ENCODE measurements around the gene RIT2. TPM values are rescaled to one million over a fixed set of nuclear protein-coding genes. Genes with fewer than 3 reads are reported as not detected.

Gene RIT2
- total and polyA plus RNA-seq, 2 of the 4 experiments (the other 2 are of a cell fraction), result not detected

DNA sequence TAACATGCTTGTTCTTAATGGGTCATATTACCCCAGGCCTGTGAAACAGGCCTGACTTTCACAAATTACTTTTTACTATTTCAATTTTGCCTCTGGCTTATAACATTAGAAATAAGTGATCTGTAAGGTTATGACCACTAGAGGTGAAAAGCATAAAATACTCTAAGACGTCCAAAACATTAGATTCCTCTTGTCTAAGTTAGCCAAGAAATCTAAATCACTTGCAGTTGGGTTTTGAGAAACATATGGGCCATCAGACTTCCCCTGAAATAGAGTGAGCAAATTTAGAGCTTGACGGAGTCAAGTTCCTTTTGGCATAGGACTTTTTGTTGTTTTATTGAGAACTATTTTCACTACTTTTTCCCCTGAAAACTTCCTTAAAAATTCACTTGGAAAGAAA lies 32.7 kb upstream of the RIT2 start:
- Histone ChIP-seq H3K4ac (ENCODE audit: low read depth, low read length) (no peak overlapping the region), H3K9me1 (ENCODE audit: insufficient read depth, low read length) (no peaks in the 10 kb centered on the region), H2AK5ac (ENCODE audit: low read depth, low read length) (no peak overlapping the region), H3K4me1 (ENCODE audit: control insufficient read depth, insufficient read depth, low read length) (no peaks in the 10 kb centered on the region), H3K36me3 (ENCODE audit: control insufficient read depth, insufficient read depth, low read length) (no peaks in the 10 kb centered on the region), H3K14ac (replicated peaks; ENCODE audit: low read depth, low read length) (no peak overlapping the region), H3K27ac (ENCODE audit: insufficient read depth, low read length) (no peak overlapping the region), H2BK120ac (ENCODE audit: low read depth, low read length) (no peak overlapping the region), H2BK5ac (ENCODE audit: low read depth, low read length, poor library complexity, severe bottlenecking) (no peak overlapping the region), H2BK15ac (ENCODE audit: low read depth, low read length) (no peak overlapping the region), H3K56ac (ENCODE audit: extremely low read depth, insufficient read depth, low read length) (no peak overlapping the region), H4K8ac (ENCODE audit: low read depth in 2 of 2, low read length in 2 of 2) (no peak overlapping the region), H4K5ac (ENCODE audit: low read depth, low read length) (no peak overlapping the region), H4K91ac (ENCODE audit: insufficient read depth, low read depth, low read length) (no peak overlapping the region), H3K4me2 (ENCODE audit: low read depth, low read length) (no peak overlapping the region), H2AK9ac (replicated peaks; ENCODE audit: low read depth, low read length, poor library complexity) (no peak overlapping the region), H3K79me1 (ENCODE audit: low read depth in 1 of 2, low read length in 2 of 2) (no peaks in the 10 kb centered on the region), H3K27me3 (ENCODE audit: control insufficient read depth, insufficient read depth, low read length) (no peaks in the 10 kb centered on the region), H3K9ac (ENCODE audit: low read depth, low read length) (no peak overlapping the region), H3K23ac (ENCODE audit: low read depth, low read length) (no peak overlapping the region), H2BK20ac (ENCODE audit: low read depth, low read length) (no peak overlapping the region), H4K20me1 (ENCODE audit: insufficient read depth, low read length) (no peaks in the 10 kb centered on the region), H3K4me3 (ENCODE audit: insufficient read depth, low read depth, low read length) (no peak overlapping the region), H3K18ac (ENCODE audit: low read depth, low read length) (no peak overlapping the region), H3K9me3 (ENCODE audit: control insufficient read depth, insufficient read depth, low read length) (peaks cover 6% of the 10 kb centered on the region), H2AFZ (replicated peaks; ENCODE audit: low read length, poor library complexity) (no peak overlapping the region)
- no TSS peak for BruUV-seq (replicated peaks)
- DNase-seq (no peak), ATAC-seq (ENCODE audit: low read depth) (no peak)
- no peak for TF ChIP-seq NFE2L2 (IDR thresholded peaks at IDR 0.05; ENCODE audit: low read depth, low read length)
- ChIA-PET CTCF (interaction anchor here (0.7 kb wide), 1 partner anchor 850 kb away, joined by 3 read pairs; no protein-coding TSS in a partner anchor), POLR2A (ENCODE audit: unreplicated experiment) (no interaction called here)
- dilution Hi-C loops (cut with HindIII; ENCODE audit: low sequenced_read_pairs, unreplicated experiment) (no loop called here), intact Hi-C loops (cut with micrococcal nuclease) (no loop called here), in situ Hi-C loops (cut with MboI; ENCODE audit: low sequenced_read_pairs) (no loop called here)
- no CpG with 5 or more reads among the region's 2 CpGs for WGBS, 2 experiments (ENCODE audit: extremely low coverage in 2 of 2, insufficient read length in 1 of 2)
